22Rv1 (cell line): ENCODE data around the gene P3H1.

Experiments
- H3K27ac ChIP-seq: fragments of 450-650 bp; 2 replicates; pipeline ENCODE4 v1.5.1; 2017
- CTCF ChIP-seq: fragments of 450-650 bp; IDR thresholded peaks from 2 replicates; pipeline ENCODE4 v1.5.1; 2017; ENCODE audit warnings: mild to moderate bottlenecking
- ZFX ChIP-seq: fragments of 450-650 bp; IDR thresholded peaks from 2 replicates; pipeline ENCODE4 v1.6.1; 2017; ENCODE audit warnings: antibody characterized with exemption, borderline replicate concordance

The P3H1 gene

GRCh38 chr1:42700006-42700405 is 66.8 kb downstream of the P3H1 start:
- H3K27ac ChIP-seq, result no peak overlapping the region
- TF ChIP-seq ZFX (no peak), CTCF (no peak)

- TF ChIP-seq CTCF (no peak), ZFX (no peak)
- no peak overlapping the region for H3K27ac ChIP-seq
These were observed 68.6 kb downstream of the P3H1 start for GRCh38 chr1:42698081-42698813.
